ENCODE measurements around the gene EVI2B.
A peak's percentile ranks its signal among the peaks of the same experiment; 100 is the strongest.
"Not testable (repeated sequence)": the region's sequence is repeated elsewhere in the genome, so short reads cannot be mapped to it uniquely, and the experiment has no call there.

The EVI2B gene

GRCh38 chr17:31313982-31314781 lies at the start of gene EVI2B:
TSS of gene EVI2B (minus strand) at chr17:31314054. CDS start at chr17:31305609, 8,445 bp downstream.
- no peak for DNase-seq

DNA sequence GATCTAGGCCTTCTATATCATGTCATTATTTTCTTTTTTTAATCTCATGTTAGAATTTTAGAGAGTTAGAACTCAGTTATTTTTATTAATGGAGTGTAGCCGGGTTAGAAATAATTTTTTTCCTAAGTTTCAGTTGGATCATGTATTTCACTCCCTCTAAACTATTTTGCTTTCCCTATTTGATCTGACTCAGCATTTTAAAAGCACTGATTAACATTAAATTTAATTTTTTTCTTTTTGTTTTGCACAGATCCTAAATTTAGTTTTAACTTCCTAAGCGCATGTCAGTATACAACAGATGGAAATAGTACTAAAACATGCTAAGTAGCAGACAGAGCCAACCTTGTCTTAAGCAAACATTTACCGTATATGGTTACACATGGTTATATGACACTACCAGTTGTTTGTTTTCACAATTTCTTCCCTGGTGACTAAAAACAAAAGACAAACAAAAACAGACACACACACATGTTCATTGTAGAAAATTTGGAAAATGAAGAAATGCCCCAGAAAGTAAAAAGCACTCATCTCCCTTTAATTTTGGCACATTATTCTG lies 44.1 kb upstream of the EVI2B start:
- DNase-seq, result no peak

GRCh38 chr17:31357091-31357490 lies 43.2 kb upstream of the EVI2B start:
- no peak for DNase-seq

DNA sequence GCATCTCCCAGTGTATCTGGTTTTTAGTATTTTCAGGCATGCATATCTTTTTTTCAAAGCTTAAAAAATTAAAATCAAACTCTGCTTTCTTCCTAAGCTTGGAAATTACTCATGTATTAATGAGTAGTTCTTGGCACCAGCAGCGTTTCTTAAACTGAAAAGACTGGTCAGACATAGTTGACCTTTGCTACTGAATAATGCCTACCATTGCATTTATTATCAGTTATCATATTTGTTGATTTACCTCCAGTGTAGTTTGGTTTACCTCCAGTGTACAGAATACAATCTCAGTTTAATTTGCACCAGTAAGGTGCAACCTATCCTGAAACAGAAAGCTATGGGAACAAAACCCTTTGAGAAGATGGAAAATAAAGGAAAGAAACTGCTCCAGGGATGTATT lies 42.1 kb upstream of the EVI2B start:
- DNase-seq, result no peak

GRCh38 chr17:31349454-31349853 lies 35.6 kb upstream of the EVI2B start:
- DNase-seq, result no peak

DNA sequence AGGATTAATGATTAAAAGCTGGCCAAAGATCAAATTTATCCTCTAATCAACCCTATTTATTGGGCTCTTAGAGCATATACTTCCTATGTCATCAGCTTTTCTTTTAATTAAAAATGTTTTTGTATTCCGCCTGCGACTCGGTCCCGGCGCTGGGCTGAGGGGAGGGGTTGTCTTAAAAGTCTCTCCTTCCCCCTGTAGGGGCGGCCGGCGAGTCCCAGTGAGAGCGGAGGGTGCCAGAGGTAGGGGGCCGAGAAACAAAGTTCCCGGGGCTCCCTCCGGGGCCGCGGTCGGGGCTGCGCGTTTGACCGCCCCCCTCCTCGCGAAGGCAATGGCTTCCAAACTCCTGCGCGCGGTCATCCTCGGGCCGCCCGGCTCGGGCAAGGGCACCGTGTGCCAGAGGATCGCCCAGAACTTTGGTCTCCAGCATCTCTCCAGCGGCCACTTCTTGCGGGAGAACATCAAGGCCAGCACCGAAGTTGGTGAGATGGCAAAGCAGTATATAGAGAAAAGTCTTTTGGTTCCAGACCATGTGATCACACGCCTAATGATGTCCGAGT lies 31.4 kb upstream of the EVI2B start:
- not testable (repeated sequence) for DNase-seq

GRCh38 chr17:31339906-31340661 lies 26.2 kb upstream of the EVI2B start:
- DNase-seq, result no peak

DNA sequence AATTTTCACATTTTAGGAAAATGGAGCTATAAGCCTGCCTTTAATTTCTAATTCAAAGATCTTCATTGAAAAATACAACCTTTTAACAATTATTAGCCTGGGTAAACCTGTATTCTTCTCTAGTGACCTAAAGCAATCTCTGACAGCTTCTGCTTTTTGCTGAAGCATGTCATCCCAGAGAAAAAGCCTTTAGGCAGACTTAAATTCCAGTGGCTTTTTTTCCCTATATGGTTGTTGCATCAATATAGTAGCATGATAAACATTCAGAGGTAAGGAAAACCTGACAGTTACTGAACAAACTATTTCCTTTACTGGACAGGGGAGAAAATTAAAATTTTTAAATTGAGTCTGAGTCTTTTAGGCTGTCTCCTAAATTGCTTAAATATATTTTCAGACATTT lies 15.4 kb upstream of the EVI2B start:
- DNase-seq, result no peak

DNA sequence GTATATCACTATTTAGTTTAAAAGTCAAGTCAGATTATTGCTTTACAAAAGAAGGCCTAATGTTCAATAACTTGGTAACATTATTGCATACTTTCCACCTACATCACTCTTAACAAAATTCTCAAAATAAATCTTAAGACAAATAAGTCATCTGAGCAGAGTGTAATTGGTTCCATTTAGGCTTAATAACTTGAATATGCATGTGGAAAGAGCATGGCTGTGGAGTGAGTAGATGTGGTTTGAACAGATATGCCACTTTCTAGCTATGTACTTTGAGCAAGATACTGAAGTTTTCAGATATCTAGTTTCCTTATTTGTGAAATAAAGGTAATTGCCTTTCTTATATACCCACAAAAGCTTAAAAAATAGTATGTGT lies 14.3 kb upstream of the EVI2B start:
- DNase-seq, result no peak

GRCh38 chr17:31327534-31328159 lies 13.8 kb upstream of the EVI2B start:
- DNase-seq, result no peak

DNA sequence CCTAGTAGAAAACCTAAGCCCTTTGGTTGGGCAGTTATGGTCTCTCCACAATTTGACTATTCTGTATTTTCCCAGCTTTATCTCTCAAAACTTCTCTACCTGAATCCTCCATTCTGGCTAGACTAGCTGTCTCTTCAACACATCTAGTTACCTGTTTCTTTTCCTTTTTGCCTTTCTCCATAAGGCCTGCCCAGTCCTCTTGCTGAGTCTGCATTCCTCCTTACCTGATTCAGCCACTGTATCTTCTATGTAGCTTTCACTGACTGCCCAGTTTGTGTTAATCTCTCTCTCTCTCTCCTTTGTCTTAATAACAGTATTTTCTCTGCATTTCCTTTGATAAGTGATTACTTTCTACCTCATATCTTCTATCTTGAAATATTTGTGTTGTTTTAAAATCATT lies 9.7 kb upstream of the EVI2B start:
- DNase-seq, result no peak

DNA sequence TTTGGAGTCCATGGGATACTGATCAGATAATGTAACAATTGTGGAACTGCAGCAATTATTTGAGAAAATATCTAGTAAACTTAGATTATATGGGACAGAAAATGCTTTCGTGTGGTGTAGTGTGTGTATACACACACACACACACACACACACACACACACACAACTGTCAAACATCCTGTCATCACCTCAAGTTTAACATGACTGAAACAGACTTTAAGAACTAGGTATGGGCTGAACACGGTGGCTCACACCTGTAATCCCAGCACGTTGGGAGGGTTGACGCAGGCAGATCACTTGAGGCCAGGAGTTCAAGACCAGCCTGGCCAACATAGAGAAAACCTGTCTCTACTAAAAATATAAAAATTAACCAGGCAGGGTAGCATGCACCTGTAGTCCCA lies 8.1 kb upstream of the EVI2B start:
- no peak for DNase-seq

DNA sequence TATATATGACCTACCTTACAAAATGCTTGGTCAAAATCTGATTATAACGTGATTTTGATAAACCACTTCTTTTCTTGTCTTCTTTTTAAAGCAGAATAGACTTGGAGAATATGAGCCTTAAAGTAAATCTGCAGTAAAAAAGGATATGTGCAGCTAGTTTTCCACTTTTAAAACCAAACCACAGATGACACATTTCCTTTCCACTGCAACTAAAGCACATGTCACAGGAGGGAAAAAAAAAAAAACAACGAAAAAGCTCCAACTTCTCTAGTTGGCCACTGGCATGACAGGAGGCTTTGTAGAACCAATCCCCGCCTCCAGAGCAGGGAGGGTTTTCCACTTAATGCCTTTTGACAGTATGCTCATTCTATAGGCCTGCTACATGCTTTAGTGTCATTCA lies 7.6 kb upstream of the EVI2B start, which contains the start of gene EVI2A:
TSS of gene EVI2A (minus strand) at position 142 of the 400 bp plus-strand sequence. CDS start 2,609 bp downstream, outside the sequence.
- no peak for DNase-seq

GRCh38 chr17:31320791-31321190 lies 6.9 kb upstream of the EVI2B start:
- no peak for DNase-seq

- no peak for DNase-seq
Measured at GRCh38 chr17:31320241-31320640, 6.4 kb upstream of the EVI2B start.

GRCh38 chr17:31318851-31319661 lies 5.2 kb upstream of the EVI2B start:
- DNase-seq, result no peak

DNA sequence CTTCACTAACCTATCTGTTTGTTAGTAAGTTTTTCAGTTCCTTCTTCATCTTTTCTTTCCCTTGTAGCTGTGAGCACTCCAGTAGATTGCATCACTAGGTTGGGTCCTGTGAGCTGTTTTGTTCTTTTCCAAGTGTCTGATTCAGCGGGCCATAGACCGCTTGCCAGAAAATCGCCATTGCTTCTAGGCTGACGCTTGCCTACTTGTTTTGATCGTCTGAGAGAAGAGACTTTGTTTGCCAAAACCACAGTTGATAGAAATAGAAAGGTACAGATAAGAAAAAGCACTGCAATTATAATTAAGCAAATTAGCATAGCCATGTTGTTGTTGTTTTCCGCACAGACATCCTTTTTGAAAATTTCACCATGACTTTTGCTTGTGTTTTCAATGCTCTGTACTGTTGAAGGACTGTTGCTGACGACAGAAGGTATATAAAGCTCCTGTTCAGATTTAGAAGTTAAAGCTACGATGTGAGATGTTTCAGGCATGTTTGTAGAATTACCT lies 4.5 kb upstream of the EVI2B start:
- peak; percentile 20 for DNase-seq

DNA sequence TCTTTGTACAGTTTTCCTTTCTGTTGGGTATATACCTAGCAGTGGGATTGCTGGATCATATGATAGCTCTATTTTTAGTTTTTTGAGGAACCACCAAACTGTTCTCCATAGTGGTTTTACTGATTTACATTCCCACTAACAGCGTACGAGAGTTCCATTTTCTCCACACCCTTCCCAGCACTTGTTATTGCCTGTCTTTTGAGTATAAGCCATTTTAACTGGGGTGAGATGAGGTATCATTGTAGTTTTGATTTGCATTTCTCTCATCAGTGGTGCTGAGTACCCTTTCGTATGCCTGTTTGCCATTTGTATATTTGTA lies 887 bp upstream of the EVI2B start:
- no peak for DNase-seq

DNA sequence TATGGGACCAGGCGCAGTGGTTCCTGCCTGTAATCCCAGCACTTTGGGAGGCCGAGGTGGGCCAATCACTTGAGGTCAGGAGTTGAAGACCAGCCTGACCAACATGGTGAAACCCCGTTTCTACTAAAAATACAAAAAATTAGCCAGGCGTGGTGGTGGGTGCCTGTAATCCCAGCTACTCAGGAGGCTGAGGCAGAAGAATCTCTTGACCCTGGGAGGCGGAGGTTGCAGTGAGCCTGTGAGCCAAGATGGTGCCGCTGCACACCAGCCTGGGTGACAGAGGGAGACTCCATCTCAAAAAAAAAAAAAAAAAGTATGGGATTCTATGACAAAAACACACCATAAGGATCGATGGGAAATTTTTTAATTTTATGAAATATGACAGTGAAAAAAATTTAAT lies 1.6 kb downstream of the EVI2B start:
- DNase-seq, result not testable (repeated sequence)

DNA sequence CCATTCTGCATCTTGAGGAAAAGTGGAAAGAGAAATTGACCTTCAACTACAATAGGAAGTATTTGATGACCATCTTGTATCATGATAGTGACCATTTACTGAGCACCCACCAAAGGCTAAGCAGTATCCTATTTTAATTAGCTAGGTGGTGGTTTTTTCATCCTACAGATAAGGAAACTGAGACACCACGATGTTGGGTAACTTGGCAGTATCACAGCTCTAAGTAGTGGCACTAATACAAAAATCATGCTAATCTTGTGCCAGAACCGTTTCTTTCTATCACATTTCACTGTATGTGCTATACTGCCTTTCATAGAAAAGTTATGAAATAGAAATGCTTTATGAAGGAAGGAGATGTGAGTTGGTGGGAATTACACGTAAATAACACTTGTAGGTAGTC lies 2.3 kb downstream of the EVI2B start:
- no peak for DNase-seq

GRCh38 chr17:31310886-31311285 lies 3.0 kb downstream of the EVI2B start:
- DNase-seq, result no peak

DNA sequence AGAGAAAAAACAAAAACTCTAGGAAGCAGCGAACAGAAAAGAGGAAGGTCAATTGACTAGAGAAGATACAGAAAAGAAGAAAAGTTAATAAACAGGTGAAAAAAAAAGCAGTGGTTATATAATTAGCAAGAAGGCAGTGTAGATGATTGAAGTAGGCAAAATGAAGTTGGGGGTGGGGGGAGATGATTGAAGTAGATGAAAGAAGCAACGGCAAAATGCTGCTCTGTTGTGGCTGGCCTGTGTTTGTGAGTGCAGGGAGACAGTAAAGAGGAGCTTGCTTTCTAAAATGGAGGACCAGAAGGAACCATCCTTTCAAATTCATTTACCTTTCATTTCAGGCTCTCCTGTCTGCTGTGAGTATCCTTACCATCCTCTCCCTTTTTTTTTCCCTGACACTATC lies 3.6 kb downstream of the EVI2B start:
- DNase-seq, result no peak

All from NCI-H446 treated with DMSO at 0.1 percent for 48 hours (cell line).